ENCODE results near the gene MBP. TPM values are rescaled to one million over a fixed set of nuclear protein-coding genes. Genes with fewer than 3 reads are reported as not detected.

Gene MBP
- total RNA-seq, 3 donors from 2014 or later: 37.9 to 48.5 (median 47.4) TPM

DNA sequence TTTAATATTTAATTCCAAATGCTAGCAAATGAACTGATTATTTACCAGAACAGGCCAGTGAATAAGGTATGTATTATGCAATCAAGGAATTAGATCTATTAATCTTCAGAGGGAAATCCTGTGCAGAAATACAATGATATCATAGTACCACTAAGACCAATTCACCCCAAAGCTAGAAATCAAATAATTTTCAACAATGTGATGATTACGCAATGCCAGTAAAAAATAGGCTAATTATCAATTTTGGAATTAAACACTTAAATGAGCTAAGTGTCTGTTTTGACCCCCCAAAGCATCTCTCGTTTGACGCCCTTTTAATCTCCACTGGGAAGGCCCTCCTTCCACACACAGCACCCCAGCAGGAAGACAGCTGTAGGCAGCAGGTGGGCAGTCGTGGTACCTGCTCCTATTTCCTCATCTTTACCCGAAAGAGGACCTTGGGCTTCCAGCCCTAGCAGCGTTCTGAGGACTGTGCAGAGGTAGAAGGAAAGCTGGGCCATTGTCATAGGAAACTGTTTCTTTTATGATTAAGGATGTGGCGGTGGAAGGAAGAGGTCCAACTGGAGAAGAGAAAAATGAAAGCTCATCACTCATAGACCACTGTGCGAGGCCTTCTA, 84.7 kb downstream of the MBP start:
- Histone ChIP-seq H3K4me1 (ENCODE audit: low read depth) (peaks cover under 1% of the 10 kb centered on the region), H3K36me3 (ENCODE audit: low read depth) (no peaks in the 10 kb centered on the region), H3K4me3 (no peak overlapping the region), H3K9me3 (no peaks in the 10 kb centered on the region)
- TF ChIP-seq, protein P1, sequence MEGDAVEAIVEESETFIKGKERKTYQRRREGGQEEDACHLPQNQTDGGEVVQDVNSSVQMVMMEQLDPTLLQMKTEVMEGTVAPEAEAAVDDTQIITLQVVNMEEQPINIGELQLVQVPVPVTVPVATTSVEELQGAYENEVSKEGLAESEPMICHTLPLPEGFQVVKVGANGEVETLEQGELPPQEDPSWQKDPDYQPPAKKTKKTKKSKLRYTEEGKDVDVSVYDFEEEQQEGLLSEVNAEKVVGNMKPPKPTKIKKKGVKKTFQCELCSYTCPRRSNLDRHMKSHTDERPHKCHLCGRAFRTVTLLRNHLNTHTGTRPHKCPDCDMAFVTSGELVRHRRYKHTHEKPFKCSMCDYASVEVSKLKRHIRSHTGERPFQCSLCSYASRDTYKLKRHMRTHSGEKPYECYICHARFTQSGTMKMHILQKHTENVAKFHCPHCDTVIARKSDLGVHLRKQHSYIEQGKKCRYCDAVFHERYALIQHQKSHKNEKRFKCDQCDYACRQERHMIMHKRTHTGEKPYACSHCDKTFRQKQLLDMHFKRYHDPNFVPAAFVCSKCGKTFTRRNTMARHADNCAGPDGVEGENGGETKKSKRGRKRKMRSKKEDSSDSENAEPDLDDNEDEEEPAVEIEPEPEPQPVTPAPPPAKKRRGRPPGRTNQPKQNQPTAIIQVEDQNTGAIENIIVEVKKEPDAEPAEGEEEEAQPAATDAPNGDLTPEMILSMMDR (IDR thresholded peaks at IDR 0.05): no peak
- DNase-seq: no peak
- intact Hi-C loops (cut with DNase I, micrococcal nuclease): no loop called here
- ATAC-seq: no peak

DNA sequence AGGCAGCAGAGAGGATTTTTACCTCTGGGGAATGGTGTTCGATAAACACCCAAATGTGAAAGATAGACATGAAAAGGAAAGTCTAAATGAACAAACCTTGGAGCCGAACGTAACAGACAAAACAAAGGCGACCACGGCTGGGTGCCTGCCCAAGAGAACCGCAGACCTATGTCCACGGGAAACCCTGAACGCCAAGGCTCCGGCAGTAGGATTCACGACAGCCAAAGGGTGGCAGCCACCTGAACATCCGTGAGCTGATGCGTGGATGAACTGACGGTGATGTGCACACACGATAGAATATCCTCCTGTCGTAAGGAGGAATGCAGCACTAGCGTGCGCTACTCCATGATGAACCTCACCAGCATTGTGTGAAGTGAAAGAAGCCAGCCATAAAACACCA, 85.6 kb downstream of the MBP start:
- Histone ChIP-seq H3K9me3 (no peaks in the 10 kb centered on the region), H3K36me3 (ENCODE audit: low read depth) (no peaks in the 10 kb centered on the region), H3K4me3 (no peak overlapping the region), H3K4me1 (ENCODE audit: low read depth) (no peaks in the 10 kb centered on the region)
- ATAC-seq (no peak), DNase-seq (peak in 1 of 3 donors; percentile 40)
- TF ChIP-seq, protein P1 (IDR thresholded peaks at IDR 0.05): no peak
- intact Hi-C loops (cut with DNase I, micrococcal nuclease): no loop called here

DNA sequence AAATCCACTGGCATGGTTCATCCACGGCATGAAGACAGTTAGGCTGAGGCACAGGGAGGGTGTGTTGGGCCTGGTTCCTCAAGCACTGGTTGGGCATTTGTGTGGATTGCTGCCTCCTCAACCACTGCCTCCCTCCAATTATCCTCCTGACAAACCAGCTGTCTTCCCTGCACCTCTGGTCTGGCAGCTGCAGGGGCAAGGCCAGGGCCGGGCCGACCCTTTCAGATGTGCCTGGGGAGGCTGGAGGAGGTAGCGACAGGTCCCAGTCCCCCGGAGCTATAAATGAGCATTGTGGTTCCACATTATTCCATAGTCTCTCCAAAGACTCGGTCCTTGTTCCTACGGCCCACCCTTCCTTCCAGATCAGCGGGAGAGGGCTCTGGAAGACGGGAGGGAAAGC, 86.2 kb downstream of the MBP start:
- no peak for ATAC-seq
- Histone ChIP-seq H3K4me3 (no peak overlapping the region), H3K4me1 (ENCODE audit: low read depth) (no peaks in the 10 kb centered on the region), H3K36me3 (ENCODE audit: low read depth) (no peaks in the 10 kb centered on the region), H3K9me3 (no peaks in the 10 kb centered on the region)
- intact Hi-C loops (cut with DNase I, micrococcal nuclease): no loop called here
- peak in 1 of 3 donors; percentile 33 for DNase-seq
- TF ChIP-seq, protein P1 (IDR thresholded peaks at IDR 0.05): no peak

DNA sequence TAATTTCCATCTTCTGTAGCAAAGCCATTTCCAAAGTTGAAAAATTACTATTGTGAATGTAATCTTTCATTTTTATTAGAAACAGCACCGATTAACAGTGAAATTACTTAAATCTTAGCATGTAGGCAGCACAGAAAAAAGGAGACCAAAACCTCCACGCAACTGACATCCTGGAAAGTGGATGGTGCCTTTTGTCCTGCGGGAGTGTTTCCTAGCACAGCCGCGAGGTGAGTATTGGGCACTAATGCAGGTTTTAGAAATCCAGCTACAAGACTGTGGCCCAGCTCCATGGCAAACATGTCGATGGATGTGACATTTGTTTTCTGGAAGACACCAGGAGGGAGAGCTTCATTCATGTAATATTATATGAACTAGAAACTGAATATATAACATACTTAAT, 86.9 kb downstream of the MBP start:
- Histone ChIP-seq H3K36me3 (ENCODE audit: low read depth) (no peaks in the 10 kb centered on the region), H3K9me3 (no peaks in the 10 kb centered on the region), H3K4me3 (no peak overlapping the region), H3K4me1 (ENCODE audit: low read depth) (no peaks in the 10 kb centered on the region)
- intact Hi-C loops (cut with DNase I, micrococcal nuclease): no loop called here
- DNase-seq (no peak), ATAC-seq (no peak)
- TF ChIP-seq, protein P1 (IDR thresholded peaks at IDR 0.05): no peak

DNA sequence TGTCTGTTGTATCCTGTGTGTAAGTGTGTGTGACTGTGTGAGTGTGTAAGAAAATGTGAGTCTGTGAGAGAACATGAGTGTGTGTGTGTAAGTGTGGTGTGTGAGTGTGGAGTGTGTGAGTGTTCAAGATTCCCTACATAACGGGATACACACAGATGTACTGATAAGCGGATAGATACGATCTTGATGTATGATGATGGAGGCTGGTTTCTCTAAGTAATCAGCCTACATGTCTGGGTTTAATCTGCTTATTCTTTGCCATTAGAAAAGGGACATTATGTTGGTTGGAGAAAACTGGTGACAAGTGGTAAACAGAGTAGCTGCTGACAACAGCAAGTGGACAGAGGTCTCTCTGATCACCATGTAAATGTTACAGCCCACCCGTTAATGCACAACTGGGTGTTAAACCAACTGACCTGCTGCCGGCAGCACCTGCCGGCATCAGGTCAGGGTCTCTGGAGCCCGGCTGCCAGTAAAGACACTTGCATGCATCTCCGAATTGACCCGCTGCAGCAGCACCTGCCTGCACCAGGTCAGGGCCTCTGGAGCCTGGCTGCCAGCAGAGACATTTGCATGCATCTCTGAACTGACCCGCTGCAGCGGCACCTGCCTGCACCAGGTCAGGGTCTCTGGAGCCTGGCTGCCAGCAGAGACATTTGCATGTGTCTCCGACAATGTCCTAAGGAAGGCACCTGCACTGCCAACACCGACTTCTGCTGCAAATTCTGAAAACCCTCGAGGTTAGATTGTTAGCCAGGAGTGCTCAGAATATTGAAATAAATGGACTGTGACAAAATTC, 87.5 kb downstream of the MBP start:
- no peaks in the 10 kb centered on the region for H3K4me1 ChIP-seq (ENCODE audit: low read depth)
- H3K4me3 ChIP-seq: no peak overlapping the region
- ATAC-seq (peak; percentile 31), DNase-seq (peak in 1 of 3 donors; percentile 36)
- intact Hi-C loops (cut with DNase I, micrococcal nuclease): no loop called here
- H3K36me3 ChIP-seq (ENCODE audit: low read depth): no peaks in the 10 kb centered on the region
- TF ChIP-seq, protein P1 (IDR thresholded peaks at IDR 0.05): no peak
- H3K9me3 ChIP-seq: no peaks in the 10 kb centered on the region

Data from mucosa of descending colon (tissue), 3 donors.